HG03442 (cell line): Measurements from ENCODE around the gene RORC.

Experiments used
- ATAC-seq: cut with Tn5 transposase; IDR thresholded peaks from one replicate; pipeline ENCODE4 v1.9.1; 2021; ENCODE audit warnings: mild to moderate bottlenecking, moderate library complexity; ENCODE audit not compliant: unreplicated experiment

Gene RORC

DNA sequence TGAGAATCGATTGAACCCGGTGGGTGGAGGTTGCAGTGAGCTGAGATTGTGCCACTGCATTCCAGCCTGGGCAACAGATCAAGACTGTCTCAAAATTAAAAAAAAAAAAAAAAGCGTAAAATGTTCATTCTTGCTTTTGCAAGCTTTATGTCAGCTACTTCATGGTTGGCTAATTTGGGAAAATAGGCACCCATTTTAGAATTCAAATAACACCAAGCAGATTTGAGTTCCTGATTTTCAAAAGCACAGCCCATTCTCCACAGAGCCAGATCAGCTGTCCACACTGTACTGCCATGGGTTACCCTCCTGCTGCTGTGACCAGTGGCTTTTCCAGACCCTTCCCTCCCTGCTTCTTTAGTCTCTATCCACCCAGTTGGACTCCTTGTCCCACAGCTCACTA lies 17.5 kb upstream of the RORC start:
- ATAC-seq: no peak

GRCh38 chr1:151847867-151848596 lies 16.4 kb upstream of the RORC start:
- ATAC-seq: no peak

DNA sequence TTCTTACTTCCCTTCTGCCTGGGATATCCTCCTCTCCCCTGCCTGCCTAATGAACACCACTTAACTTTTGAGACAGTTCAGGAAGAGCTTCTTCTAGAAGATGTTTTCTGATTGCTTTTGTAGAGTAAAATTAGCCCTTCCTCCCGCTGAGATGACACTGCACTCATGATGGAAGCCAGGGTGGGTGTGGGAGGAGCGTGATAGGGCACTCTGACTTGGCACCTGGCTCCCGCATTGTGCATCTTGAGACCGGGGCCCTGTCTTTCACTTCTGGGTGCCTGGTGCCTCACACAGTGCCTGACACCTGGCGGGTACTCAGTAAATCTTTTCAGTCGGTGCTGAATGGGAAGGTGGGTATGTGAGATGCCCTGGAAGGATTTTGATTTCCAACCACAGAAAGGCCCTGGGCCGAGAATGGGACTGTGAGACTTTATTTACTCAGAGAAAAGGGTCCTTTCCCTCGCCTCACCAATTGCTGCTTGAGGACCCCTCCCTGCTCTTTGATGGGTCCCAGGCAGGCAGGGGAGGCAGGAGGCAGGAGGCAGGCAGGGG lies 15.2 kb upstream of the RORC start:
- no peak for ATAC-seq

GRCh38 chr1:151846062-151846568 lies 14.5 kb upstream of the RORC start:
- ATAC-seq: no peak

- ATAC-seq: no peak
These were observed 11.8 kb upstream of the RORC start for GRCh38 chr1:151843398-151843797.

DNA sequence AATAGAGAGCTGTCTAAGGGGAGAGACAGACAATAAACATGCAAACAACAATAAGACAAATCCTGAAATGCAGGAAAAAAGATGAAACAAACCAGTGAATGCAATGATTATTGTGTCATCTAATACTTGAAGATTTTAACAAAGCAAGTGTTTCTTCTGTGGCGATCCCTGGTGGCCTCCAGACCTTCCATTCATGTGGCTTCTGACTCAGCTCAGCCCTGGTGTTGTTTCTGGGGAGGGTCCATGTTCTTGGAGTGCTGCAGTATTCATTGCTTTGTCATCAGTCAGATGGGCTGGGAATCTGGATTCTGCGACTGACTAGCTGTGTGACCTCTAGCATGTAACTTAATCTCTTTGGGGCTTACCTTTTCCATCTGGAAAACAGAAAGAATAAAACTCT lies 9.5 kb upstream of the RORC start:
- ATAC-seq: no peak

DNA sequence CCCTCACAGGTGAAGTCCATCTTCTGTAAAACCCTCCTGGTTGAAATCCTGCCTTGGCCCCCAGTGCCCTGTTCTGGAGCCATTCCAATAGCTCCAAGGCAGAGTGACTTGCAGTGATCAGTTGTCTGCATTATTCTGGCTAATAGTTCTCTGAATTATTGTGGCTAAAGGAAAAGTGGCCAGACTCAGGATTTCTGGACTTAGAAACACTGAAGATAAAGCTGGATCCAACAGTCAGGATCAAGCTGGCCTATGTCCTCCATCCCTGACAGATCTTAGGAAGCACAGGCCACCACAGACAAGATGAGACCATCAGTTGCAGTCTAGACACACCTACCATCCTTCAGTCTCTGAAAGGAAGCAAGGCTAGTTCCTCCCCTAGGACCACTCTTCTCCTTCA lies 8.8 kb upstream of the RORC start:
- no peak for ATAC-seq

DNA sequence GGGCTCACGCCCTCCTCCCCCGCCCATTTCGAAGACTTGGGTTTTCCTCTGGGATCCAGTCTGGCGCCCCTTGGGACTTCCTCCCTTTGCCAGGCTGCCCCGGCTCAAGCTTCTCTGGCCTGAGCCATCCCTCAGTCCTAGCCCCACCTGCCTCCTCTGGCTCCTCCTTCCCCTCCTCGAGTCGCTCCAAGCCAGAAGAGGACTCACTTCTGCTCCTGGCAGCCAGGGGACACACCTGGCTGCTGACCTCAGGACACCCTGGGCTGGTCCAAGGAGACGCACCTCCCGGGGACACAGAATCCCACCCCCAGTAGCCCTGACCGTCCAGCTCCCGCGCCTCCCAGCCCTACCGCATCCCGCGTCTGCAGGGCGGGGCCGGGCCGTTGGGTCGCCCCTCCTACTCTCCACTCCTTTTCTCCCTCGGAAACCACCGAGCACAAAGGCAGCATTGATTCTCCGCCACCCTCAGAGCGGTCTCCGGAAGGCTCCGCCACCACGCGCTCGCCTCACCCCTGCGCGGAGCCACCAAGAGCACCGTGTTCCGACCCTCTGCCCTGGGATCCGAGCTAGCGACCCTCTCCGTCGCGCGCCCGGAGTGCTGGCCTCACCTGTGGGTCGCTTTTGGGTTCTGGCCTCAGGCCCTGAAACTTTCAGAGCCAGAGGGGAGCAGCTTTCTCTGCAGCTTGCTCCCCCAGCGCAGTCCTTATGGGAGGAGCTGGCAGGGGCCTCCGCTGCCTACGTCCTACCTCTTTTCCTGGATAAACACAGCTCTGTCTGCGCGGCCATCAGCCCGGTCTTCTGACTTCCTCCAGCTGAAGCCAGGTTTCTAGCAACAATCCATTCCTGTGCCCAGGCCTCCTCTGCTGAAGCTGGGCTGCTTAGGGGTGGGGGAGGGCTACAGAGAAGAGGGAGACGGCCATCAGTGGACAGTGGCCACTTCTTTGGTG lies 8.1 kb upstream of the RORC start, which contains the start of gene C2CD4D:
C2CD4D (minus strand) TSS at position 364 of the 947 bp plus-strand sequence. CDS start 831 bp downstream, outside the sequence.
- peak; percentile 29 for ATAC-seq

- ATAC-seq: no peak
These were observed 7.4 kb upstream of the RORC start for GRCh38 chr1:151839082-151839412.

DNA sequence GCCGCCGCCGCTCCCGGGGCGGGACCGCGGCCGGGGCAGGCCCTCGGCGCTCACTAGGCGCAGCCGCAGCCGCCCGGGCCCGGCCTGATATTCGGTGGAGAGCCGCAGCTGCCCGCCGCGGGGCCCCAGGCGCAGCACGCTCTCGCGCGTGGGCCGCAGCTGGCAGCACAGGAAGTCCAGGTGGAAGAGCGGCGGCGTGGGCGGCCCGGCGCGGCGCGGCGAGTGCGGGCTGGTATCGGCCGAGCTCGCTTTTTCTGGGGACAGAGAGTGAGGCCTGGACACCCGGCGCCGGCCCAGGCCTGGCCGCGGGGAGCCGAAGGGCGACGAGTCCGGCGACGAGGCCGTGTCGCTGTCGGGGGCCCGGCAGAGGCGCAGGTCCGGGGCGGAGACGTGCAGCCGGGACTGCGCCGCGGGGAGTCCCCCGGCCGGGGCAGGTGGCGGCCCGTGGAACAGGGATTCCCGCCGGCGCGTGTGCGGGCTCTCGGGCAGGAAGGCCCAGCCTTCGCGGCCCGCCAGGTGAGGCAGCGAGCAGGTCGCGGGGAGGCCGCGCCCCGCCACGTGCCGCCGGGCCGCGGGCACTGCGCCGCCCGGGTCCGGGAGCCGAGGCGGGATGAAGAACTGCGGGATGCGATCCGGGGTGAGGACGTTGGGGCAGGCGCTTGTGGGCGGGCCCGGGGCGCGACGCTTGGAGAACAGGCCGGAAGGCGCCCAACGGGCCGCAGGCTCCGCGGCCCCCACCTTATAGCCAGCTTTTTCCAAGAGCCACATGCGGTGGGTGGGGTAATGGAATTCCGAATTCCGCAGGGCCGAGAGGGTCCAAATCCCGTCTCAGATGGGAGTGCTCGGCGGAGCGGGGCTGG lies 6.8 kb upstream of the RORC start:
- ATAC-seq: no peak

DNA sequence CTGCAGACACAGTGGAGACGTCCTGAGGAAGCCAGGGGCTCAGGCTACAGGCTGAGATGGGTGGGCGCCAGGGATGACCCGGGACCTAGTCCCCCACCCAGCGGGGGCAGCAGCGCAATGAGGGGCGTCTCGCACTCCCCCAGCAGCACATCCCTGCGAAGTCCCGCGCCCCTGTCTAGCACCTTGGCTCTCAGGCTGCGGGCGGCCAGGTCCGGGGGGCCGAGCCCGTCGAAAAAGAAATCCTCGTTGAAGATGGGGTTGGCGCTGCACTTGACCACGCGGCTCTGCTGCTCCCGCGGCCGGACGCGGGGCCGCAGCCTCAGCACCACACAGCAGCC lies 6.3 kb upstream of the RORC start:
- ATAC-seq: no peak

- ATAC-seq: no peak
These were observed 5.6 kb upstream of the RORC start for GRCh38 chr1:151837197-151837596.

DNA sequence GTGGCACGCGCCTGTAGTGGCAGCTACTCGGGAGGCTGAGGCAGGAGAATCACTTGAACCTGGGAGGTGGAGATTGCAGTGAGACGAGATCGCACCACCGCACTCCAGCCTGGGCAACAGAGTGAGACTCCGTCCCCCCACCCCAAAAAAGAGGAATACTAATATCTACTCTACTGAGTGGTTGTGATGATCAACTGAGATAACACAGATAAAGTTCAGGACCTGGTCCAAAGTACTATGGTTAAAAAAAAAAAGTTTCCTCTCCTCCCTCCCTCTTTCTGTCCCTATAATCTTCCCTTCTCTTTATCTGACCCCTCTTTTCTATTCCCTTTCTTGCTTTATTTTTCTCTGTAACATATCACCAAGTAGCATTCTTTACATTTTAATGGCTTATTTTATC lies 4.0 kb upstream of the RORC start:
- ATAC-seq: no peak

DNA sequence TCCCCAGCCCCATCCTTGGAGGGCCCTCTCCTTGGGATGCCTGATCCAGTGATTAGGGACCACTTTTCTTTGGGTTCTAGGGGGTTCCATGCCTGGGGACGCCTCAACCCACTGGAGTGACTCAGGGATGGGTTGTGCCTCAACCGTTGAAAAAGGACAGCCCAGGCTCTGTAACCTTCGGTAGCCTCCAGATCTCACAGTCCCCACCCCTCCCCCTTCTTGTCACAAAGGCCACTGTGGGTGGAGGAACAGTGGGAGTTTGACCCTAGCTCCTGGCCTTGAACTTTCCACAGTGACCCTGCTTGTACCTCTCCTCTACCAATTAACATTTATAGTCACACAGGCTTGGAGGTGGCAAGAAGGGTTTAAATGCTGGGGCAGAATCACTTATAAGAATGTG lies 2.6 kb upstream of the RORC start:
- no peak for ATAC-seq

- no peak for ATAC-seq
These were observed 1.7 kb upstream of the RORC start for GRCh38 chr1:151833172-151833900.

- ATAC-seq: no peak
These were observed 847 bp upstream of the RORC start for GRCh38 chr1:151832318-151832980.

GRCh38 chr1:151831256-151831591 lies 378 bp downstream of the RORC start:
- no peak for ATAC-seq

DNA sequence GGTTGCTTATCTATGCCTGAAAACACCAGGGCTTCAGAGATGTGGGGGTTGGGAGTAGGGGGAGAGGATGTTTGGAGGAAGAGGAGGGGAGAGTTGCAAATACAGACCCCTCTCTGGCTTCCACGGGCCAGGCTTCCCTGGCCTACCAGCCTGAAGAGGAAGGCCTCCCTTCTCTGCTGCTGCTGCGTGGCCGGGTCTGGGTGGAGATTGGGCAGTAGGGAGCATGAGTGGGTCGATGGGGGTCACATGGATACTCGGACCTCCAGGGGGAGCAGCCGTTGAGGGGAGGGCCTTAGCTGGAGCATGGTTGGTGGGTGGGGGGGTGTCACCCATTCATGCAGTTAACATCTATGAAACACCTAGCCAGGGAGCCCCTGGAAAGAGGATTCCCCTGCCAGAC lies 1.5 kb downstream of the RORC start:
- no peak for ATAC-seq

DNA sequence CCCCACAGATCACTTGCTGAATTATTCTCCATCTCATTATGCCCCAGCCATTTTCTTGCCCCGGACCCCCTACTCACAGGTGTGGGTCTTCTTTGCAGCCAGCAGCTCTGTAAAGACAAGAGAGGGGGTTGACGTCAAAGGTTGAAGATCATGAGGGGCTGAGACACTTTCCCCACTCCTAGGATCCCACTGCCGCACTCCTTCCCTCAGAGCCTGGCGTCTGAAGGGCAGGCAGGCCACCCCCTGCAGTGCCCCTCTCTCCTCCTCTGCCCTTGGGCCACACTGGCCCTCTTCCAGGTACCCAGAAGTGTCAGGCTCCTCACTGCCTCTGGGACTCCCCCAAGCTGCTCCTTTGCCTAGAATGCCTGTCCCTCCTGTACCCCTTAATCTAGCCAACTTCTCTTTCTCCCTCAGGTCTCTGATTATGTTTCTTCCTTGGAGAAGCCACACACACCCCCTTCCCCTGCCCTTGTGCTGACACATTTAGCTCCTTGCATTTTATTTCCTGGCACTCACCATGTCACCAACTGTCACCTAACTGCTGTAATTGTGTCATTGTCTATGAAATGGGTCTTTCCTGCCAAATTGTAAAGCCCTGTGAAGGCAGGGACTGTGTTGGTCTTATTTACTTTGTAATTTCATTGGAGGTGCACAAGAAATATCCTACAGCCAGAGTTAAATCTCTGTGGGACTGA lies 2.1 kb downstream of the RORC start:
- ATAC-seq: no peak
